Keratinocyte (primary cell): ENCODE data around the gene KLK15.
"Not testable (repeated sequence)": the region's sequence is repeated elsewhere in the genome, so short reads cannot be mapped to it uniquely, and the experiment has no call there.

Experiments used
- EZH2 ChIP-seq: IDR thresholded peaks from one replicate; pipeline ENCODE4 v1.6.1; 2012; ENCODE audit warnings: inconsistent platforms, mild to moderate bottlenecking, low read length, moderate library complexity
- TF ChIP-seq, protein P1 (sequence below), 3 experiments: IDR thresholded peaks in 1 of 3; conservative IDR thresholded peaks in 1 of 3; optimal IDR thresholded peaks in 1 of 3; 2 replicates in 2 of 3; 3 replicates in 1 of 3; pipeline versions ENCODE3 to v1.5.1; 2011; ENCODE audit warnings: low read length in 3 of 3, mild to moderate bottlenecking in 3 of 3, moderate library complexity in 2 of 3, control low read depth in 1 of 3, inconsistent platforms in 1 of 3; ENCODE audit not compliant: insufficient read depth in 2 of 3; ENCODE audit errors: extremely low read depth in 1 of 3

GRCh38 chr19:50811622-50812238, 21.6 kb downstream of the KLK15 start:
- TF ChIP-seq, protein P1, sequence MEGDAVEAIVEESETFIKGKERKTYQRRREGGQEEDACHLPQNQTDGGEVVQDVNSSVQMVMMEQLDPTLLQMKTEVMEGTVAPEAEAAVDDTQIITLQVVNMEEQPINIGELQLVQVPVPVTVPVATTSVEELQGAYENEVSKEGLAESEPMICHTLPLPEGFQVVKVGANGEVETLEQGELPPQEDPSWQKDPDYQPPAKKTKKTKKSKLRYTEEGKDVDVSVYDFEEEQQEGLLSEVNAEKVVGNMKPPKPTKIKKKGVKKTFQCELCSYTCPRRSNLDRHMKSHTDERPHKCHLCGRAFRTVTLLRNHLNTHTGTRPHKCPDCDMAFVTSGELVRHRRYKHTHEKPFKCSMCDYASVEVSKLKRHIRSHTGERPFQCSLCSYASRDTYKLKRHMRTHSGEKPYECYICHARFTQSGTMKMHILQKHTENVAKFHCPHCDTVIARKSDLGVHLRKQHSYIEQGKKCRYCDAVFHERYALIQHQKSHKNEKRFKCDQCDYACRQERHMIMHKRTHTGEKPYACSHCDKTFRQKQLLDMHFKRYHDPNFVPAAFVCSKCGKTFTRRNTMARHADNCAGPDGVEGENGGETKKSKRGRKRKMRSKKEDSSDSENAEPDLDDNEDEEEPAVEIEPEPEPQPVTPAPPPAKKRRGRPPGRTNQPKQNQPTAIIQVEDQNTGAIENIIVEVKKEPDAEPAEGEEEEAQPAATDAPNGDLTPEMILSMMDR (optimal IDR thresholded peaks at IDR 0.05 in 1 of 3, IDR thresholded peaks at IDR 0.05 in 1 of 3, conservative IDR thresholded peaks at IDR 0.05 in 1 of 3; ENCODE audit: extremely low read depth in 1 of 3, insufficient read depth in 2 of 3, low read length in 3 of 3): not testable (repeated sequence)
- not testable (repeated sequence) for TF ChIP-seq EZH2
